ENCODE data around the gene ALG12. TPM values are rescaled to one million over a fixed set of nuclear protein-coding genes. Genes with fewer than 3 reads are reported as not detected.

ALG12 gene
- total and polyA plus RNA-seq, 2 of the 13 experiments (the other 11 are each of a cell fraction or from before 2014, with no cell fraction given): 7.8 to 15.8 TPM

DNA sequence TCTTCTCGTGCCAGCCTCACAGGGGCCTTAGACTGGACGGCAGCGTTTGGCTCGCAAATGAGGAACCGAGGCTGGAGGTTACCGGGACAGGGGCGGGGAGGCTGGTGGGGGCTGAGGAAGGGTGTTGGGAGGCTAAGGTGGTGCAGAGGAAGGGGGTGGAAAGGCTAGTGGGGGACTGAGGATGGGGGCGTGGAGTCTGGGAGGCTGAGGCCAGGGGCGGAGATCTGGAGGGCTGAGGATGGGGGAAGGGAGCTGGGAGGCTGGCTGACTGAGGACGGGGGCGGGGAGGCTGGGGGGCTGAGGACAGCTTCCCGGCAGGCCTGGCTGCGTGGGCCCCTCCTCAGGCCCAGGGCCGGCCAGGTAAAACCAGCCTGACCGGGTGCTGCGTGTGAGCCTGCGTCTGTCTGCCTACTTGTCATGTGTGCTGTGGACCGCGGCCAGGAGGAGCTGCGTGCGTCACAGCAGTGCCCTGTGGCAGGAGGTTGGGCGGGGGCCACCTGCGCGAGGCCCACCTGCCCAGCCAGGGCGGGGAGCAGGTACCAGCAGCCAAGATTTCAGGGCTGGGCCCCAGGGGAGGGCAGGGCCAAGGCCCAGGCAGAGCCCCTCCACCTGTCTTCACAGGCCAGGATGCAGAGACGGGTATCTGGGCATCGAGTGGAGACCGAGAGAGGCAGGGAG lies 32.9 kb upstream of the ALG12 start (continued):
- TF ChIP-seq SP140L (CRISPR knock-in tag; IDR thresholded peaks at IDR 0.05; ENCODE audit: borderline replicate concordance) (no peak), ZKSCAN5 (CRISPR knock-in tag; IDR thresholded peaks at IDR 0.05) (no peak), TEAD3 (CRISPR knock-in tag; optimal IDR thresholded peaks at IDR 0.05; ENCODE audit: borderline replicate concordance) (peak; percentile 52), ZNF256 (CRISPR knock-in tag; conservative IDR thresholded peaks at IDR 0.05) (no peak), HDAC2 (CRISPR knock-in tag; IDR thresholded peaks at IDR 0.05) (no peak), GATAD2A (CRISPR knock-in tag; IDR thresholded peaks at IDR 0.05) (peak; percentile 14; the same call in 1 of the 2 replicates), TGIF2 (CRISPR knock-in tag; IDR thresholded peaks at IDR 0.05) (peak; percentile 50; the same call in 1 of the 2 replicates)

DNA sequence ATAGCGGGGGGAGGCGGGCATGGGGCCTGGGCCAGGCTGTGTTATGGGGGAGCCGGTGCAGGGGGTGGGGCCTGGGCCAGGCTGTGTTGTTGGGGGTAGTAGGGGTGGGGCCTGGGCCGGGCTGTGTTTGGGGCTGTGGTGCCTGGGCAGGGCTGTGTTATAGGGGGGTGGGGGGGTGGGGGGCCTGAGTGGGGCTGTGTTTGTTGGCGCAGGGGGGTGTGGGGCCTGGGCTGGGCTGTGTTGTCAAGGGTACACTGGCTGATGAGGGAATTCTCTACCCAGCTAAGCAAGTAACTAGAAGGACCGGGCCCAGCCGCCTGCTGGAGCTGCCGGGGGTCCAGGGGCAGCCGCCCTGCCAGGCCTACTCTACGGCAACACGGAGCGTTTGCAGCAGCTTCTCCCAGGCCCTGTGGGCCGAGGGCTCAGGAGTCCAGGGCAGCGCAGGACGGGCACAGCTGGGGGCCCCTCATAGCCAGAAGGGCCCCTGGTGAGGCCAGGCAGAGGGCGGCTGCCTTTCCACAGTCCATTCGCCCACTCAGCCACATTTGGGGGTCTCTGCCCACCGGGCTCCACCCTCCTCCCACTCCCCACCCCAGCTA lies 32.3 kb upstream of the ALG12 start:
- in situ Hi-C loops (cut with HindIII; ENCODE audit: extremely low pct_ligation_motif_present, low pct_unique_long_range_greater_than_20kb): no loop called here
- intact Hi-C loops (cut with micrococcal nuclease; ENCODE audit: unreplicated experiment): no loop called here
- TF ChIP-seq BRD4 (CRISPR knock-in tag; IDR thresholded peaks at IDR 0.05) (peak; percentile 58; the same call in 1 of the 2 replicates), RAD21 (CRISPR knock-in tag; IDR thresholded peaks at IDR 0.05) (peak; percentile 25; the same call in 1 of the 2 replicates), ZNF263 (CRISPR knock-in tag; IDR thresholded peaks at IDR 0.05) (peak; percentile 7; the same call in 1 of the 2 replicates), HNRNPK (IDR thresholded peaks at IDR 0.05; ENCODE audit: low read depth, low read length, poor library complexity, severe bottlenecking) (peak; percentile 52), MEIS2 (CRISPR knock-in tag; IDR thresholded peaks at IDR 0.05) (0 out of 2 replicates have a peak, but pooled peaks have one; percentile 41), PCBP2 (optimal IDR thresholded peaks at IDR 0.05; ENCODE audit: low read depth, low read length, poor library complexity, severe bottlenecking) (no peak), SMC3 (IDR thresholded peaks at IDR 0.05; ENCODE audit: low read length) (no peak), HNRNPL (IDR thresholded peaks at IDR 0.05; ENCODE audit: low read depth, low read length) (peak; percentile 86), TAF1 (CRISPR knock-in tag; IDR thresholded peaks at IDR 0.05) (0 out of 2 replicates have a peak, but pooled peaks have one; percentile 11), GATAD2A (CRISPR knock-in tag; IDR thresholded peaks at IDR 0.05) (0 out of 2 replicates have a peak, but pooled peaks have one; percentile 1)
- TF ChIP-seq, protein P1, sequence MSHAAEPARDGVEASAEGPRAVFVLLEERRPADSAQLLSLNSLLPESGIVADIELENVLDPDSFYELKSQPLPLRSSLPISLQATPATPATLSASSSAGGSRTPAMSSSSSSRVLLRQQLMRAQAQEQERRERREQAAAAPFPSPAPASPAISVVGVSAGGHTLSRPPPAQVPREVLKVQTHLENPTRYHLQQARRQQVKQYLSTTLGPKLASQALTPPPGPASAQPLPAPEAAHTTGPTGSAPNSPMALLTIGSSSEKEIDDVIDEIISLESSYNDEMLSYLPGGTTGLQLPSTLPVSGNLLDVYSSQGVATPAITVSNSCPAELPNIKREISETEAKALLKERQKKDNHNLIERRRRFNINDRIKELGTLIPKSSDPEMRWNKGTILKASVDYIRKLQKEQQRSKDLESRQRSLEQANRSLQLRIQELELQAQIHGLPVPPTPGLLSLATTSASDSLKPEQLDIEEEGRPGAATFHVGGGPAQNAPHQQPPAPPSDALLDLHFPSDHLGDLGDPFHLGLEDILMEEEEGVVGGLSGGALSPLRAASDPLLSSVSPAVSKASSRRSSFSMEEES (CRISPR knock-in tag; IDR thresholded peaks at IDR 0.05): 0 out of 2 replicates have a peak, but pooled peaks have one; percentile 10
- TF ChIP-seq, protein P2, sequence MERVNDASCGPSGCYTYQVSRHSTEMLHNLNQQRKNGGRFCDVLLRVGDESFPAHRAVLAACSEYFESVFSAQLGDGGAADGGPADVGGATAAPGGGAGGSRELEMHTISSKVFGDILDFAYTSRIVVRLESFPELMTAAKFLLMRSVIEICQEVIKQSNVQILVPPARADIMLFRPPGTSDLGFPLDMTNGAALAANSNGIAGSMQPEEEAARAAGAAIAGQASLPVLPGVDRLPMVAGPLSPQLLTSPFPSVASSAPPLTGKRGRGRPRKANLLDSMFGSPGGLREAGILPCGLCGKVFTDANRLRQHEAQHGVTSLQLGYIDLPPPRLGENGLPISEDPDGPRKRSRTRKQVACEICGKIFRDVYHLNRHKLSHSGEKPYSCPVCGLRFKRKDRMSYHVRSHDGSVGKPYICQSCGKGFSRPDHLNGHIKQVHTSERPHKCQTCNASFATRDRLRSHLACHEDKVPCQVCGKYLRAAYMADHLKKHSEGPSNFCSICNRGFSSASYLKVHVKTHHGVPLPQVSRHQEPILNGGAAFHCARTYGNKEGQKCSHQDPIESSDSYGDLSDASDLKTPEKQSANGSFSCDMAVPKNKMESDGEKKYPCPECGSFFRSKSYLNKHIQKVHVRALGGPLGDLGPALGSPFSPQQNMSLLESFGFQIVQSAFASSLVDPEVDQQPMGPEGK (CRISPR knock-in tag; IDR thresholded peaks at IDR 0.05): peak; percentile 58; the same call in 1 of the 2 replicates
- TF ChIP-seq, protein P3, sequence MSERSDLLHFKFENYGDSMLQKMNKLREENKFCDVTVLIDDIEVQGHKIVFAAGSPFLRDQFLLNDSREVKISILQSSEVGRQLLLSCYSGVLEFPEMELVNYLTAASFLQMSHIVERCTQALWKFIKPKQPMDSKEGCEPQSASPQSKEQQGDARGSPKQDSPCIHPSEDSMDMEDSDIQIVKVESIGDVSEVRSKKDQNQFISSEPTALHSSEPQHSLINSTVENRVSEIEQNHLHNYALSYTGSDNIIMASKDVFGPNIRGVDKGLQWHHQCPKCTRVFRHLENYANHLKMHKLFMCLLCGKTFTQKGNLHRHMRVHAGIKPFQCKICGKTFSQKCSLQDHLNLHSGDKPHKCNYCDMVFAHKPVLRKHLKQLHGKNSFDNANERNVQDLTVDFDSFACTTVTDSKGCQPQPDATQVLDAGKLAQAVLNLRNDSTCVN (CRISPR knock-in tag; IDR thresholded peaks at IDR 0.05; ENCODE audit: borderline replicate concordance): no peak

More for the DNA sequence above, 32.3 kb upstream of the ALG12 start:
- H3K27me3 ChIP-seq (ENCODE audit: control insufficient read depth in 1 of 2, insufficient read depth in 2 of 2, low read length in 2 of 2): no peaks in the 10 kb centered on the region
- peak overlapping the region; percentile 81 for H3K4me2 ChIP-seq (ENCODE audit: low read depth, low read length)
- peak overlapping the region; percentile 68 for H3K27ac ChIP-seq (ENCODE audit: extremely low read length, insufficient read depth, low read length)
- DNase-seq (ENCODE audit: low spot score) (no peak), FAIRE-seq (no peak), ATAC-seq (0 out of 3 replicates have a peak, but pooled peaks have one; percentile 1)
- no TSS peak for BruUV-seq (replicated peaks)
- H4K20me1 ChIP-seq (ENCODE audit: insufficient read depth, low read length): no peaks in the 10 kb centered on the region
- H3K4me3 ChIP-seq (replicated peaks in 1 of 3; ENCODE audit: insufficient read depth in 1 of 3, low read depth in 2 of 3, low read length in 3 of 3): peak overlapping the region; percentile 54 to 77 (median 60); a peak in 5 of 6 replicates
- no peaks in the 10 kb centered on the region for H3K9me3 ChIP-seq (ENCODE audit: low read length)
- no peaks in the 10 kb centered on the region for H3K36me3 ChIP-seq (replicated peaks in 1 of 2; ENCODE audit: control insufficient read depth in 1 of 2, insufficient read depth in 2 of 2, low read length in 2 of 2)
- peaks cover 95% of the 10 kb centered on the region for H3K4me1 ChIP-seq (ENCODE audit: insufficient read depth, low read length)
- H2AFZ ChIP-seq (ENCODE audit: low read length): no peak overlapping the region
- 17% methylated on average over 3 of the region's 18 CpGs for WGBS (ENCODE audit: low lambda C conversion rate)
- ChIA-PET POLR2A (interaction anchor here (1.0 to 18.6 kb wide), 4 partner anchors 7 to 16 kb away, joined by 4 to 722 read pairs (median 152); partner anchors contain the start of gene PIM3), CTCF (ENCODE audit: low intra/inter-chr PET ratio, low total read pairs) (no interaction called here)
- no peaks in the 10 kb centered on the region for H3K79me2 ChIP-seq (ENCODE audit: insufficient read depth, low read length)
- H3K9ac ChIP-seq (ENCODE audit: insufficient read depth, low read depth, low read length): peak overlapping the region; percentile 78
